CD4-positive, alpha-beta T cell (primary cell): ENCODE data around the gene USP2. TPM values are rescaled to one million over a fixed set of nuclear protein-coding genes. Genes with fewer than 3 reads are reported as not detected.
A peak's percentile ranks its signal among the peaks of the same experiment; 100 is the strongest.

Source experiments
- ATAC-seq: fragments of 200-7000 bp; cut with Tn5 transposase; one replicate; pipeline ENCODE4 v1.10.0; 2022; ENCODE audit warnings: mild to moderate bottlenecking; ENCODE audit not compliant: poor library complexity
- CTCF ChIA-PET: fragments of 350-600 bp; sonication (Branson Sonifier 250); formaldehyde crosslinking; loops from one replicate; lab custom pipeline; 2021; ENCODE audit warnings: antibody characterized with exemption, inconsistent platforms; lab: Charles Lee
- POLR2A ChIA-PET: fragments of 350-600 bp; sonication (Branson Sonifier 250); formaldehyde crosslinking; loops from one replicate; lab custom pipeline; 2021; ENCODE audit warnings: antibody characterized with exemption, inconsistent platforms; lab: Charles Lee
- DNase-seq, 14 experiments: peaks; one replicate each; pipeline ENCODE4 v3.0.0-alpha.2; 2013 to 2020; ENCODE audit warnings: mixed read lengths in 2 of 14
- H3K27ac ChIP-seq, 2 donors: one replicate each; pipeline versions ENCODE4 v1.5.1 to v1.7.0; 2013; ENCODE audit warnings: low read length in 2 of 2, low read depth in 1 of 2, mild to moderate bottlenecking in 1 of 2
- H3K27me3 ChIP-seq, 2 experiments: 1 replicate in 1 of 2; 2 replicates in 1 of 2; pipeline versions ENCODE4 v1.6.1 to v1.7.0; 2013; ENCODE audit warnings: low read length in 2 of 2, control low read depth in 1 of 2, mild to moderate bottlenecking in 1 of 2, moderate library complexity in 1 of 2; ENCODE audit not compliant: insufficient read depth in 2 of 2, control insufficient read depth in 1 of 2
- H3K36me3 ChIP-seq: one replicate; pipeline ENCODE4 v1.6.1; 2013; ENCODE audit warnings: low read length, control low read depth; ENCODE audit not compliant: insufficient read depth
- H3K4me1 ChIP-seq: one replicate; pipeline ENCODE4 v1.6.1; 2013; ENCODE audit warnings: low read length, control low read depth; ENCODE audit not compliant: insufficient read depth
- H3K4me3 ChIP-seq: one replicate; pipeline ENCODE4 v1.5.1; 2013; ENCODE audit warnings: mild to moderate bottlenecking, low read length, moderate library complexity
- H3K9me3 ChIP-seq, 2 experiments: 1 replicate in 1 of 2; 2 replicates in 1 of 2; pipeline versions ENCODE4 v1.6.1 to v1.7.0; 2013; ENCODE audit warnings: low read length in 2 of 2, mild to moderate bottlenecking in 2 of 2, control low read depth in 1 of 2, moderate library complexity in 1 of 2; ENCODE audit not compliant: control insufficient read depth in 1 of 2, insufficient read depth in 1 of 2
- H3K27ac Mint-ChIP-seq: one replicate; pipeline ENCODE4 v1.8.0; 2020; ENCODE audit warnings: mixed read lengths
- H3K27me3 Mint-ChIP-seq: one replicate; pipeline ENCODE4 v1.8.0; 2021; ENCODE audit warnings: mixed read lengths
- H3K36me3 Mint-ChIP-seq: one replicate; pipeline ENCODE4 v1.8.0; 2021; ENCODE audit warnings: low read depth, mixed read lengths
- H3K4me1 Mint-ChIP-seq: one replicate; pipeline ENCODE4 v1.8.0; 2021; ENCODE audit warnings: low read depth, mixed read lengths
- H3K4me3 Mint-ChIP-seq: one replicate; pipeline ENCODE4 v1.8.0; 2020; ENCODE audit warnings: mild to moderate bottlenecking, mixed read lengths
- H3K9me3 Mint-ChIP-seq: one replicate; pipeline ENCODE4 v1.8.0; 2020; ENCODE audit warnings: mixed read lengths
- intact Hi-C, 2 experiments: fragments of 100-400 bp; cut with DNase I in 1 of 2; cut with micrococcal nuclease in 1 of 2; formaldehyde crosslinking; loops; one replicate each; pipeline versions ENCODE4 v1.15.1 to v1.9.0; 2023 to 2025; cut with DNase I, micrococcal nuclease
- total RNA-seq, 174 experiments: library from RNA in 2 of 174; stranded (reverse) in 2 of 174; gene quantifications; one replicate each; pipeline ENCODE4 v1.2.3 and lab custom pipeline; 2021 to 2026
- TF ChIP-seq, protein P1 (sequence below): fragments of 200-600 bp; IDR thresholded peaks from one replicate; pipeline ENCODE4 v1.8.0; 2022; ENCODE audit warnings: antibody characterized with exemption, mild to moderate bottlenecking

USP2 gene
- total RNA-seq, 2 experiments from 2014 or later: 2.0 to 2.6 TPM

DNA sequence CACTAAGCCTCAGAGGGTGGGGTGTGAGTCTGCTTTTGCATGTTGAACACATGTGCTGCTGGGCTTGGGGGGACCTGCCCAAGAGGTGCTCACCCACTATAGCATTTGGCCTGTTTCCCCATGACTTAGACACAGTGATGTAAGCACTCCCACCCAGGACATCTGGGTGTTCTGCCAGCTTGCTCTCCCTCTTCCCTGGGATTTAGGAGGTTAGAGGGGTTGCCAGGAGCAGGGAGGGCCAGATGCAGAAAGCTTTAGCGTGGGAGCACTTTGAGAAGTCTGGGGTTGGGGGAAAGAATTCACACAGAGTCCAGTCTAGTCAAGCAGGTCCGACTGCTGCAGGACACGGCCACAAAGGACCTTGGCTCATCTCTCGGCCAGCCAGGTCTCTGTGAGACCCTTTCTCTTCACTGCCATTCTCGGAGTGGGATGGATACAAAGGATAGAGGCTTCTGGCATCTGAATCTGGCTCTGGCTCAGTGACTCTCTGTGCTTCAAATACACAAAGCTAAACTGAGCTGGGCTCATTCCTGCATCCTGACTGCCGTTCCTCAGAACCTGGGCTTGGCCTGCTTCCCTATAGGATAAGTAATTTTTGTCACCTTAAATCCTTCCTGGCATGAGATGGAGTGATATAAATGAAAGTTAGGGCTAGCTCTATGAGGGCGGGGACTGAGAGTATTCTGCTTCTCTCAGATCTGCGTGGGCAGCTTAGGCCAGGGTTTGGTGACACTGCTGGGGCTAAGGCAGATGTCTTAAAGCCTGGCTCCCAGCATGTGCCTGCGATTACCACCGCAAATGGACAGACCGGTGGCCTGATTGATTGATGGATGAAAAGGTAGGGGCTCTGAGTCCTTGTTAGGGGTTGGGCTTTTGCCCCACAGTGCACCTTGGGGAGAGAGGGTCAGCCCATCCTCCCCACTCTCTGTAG, 14.5 kb downstream of the USP2 start:
- intact Hi-C loops: no loop called here
- no peaks in the 10 kb centered on the region for H3K36me3 Mint-ChIP-seq
- CTCF ChIA-PET: interaction anchor here (3.6 kb wide), 1 partner anchor 11 kb away, joined by 20 read pairs; no protein-coding TSS in a partner anchor
- H3K27ac ChIP-seq: no peak overlapping the region
- no peaks in the 10 kb centered on the region for H3K9me3 Mint-ChIP-seq
- H3K36me3 ChIP-seq: no peaks in the 10 kb centered on the region
- peaks cover 42 to 62% of the 10 kb centered on the region in 2 experiments for H3K27me3 ChIP-seq
- no peaks in the 10 kb centered on the region for H3K9me3 ChIP-seq
- peaks cover 86% of the 10 kb centered on the region for H3K27me3 Mint-ChIP-seq
- no peak overlapping the region for H3K27ac Mint-ChIP-seq
- H3K4me1 ChIP-seq: peaks cover 22% of the 10 kb centered on the region
- TF ChIP-seq, protein P1, sequence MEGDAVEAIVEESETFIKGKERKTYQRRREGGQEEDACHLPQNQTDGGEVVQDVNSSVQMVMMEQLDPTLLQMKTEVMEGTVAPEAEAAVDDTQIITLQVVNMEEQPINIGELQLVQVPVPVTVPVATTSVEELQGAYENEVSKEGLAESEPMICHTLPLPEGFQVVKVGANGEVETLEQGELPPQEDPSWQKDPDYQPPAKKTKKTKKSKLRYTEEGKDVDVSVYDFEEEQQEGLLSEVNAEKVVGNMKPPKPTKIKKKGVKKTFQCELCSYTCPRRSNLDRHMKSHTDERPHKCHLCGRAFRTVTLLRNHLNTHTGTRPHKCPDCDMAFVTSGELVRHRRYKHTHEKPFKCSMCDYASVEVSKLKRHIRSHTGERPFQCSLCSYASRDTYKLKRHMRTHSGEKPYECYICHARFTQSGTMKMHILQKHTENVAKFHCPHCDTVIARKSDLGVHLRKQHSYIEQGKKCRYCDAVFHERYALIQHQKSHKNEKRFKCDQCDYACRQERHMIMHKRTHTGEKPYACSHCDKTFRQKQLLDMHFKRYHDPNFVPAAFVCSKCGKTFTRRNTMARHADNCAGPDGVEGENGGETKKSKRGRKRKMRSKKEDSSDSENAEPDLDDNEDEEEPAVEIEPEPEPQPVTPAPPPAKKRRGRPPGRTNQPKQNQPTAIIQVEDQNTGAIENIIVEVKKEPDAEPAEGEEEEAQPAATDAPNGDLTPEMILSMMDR: no peak
- DNase-seq (no peak), ATAC-seq (no peak)
- H3K4me3 Mint-ChIP-seq: no peak overlapping the region
- H3K4me3 ChIP-seq: no peak overlapping the region
- peaks cover 14% of the 10 kb centered on the region for H3K4me1 Mint-ChIP-seq
- POLR2A ChIA-PET: no interaction called here

DNA sequence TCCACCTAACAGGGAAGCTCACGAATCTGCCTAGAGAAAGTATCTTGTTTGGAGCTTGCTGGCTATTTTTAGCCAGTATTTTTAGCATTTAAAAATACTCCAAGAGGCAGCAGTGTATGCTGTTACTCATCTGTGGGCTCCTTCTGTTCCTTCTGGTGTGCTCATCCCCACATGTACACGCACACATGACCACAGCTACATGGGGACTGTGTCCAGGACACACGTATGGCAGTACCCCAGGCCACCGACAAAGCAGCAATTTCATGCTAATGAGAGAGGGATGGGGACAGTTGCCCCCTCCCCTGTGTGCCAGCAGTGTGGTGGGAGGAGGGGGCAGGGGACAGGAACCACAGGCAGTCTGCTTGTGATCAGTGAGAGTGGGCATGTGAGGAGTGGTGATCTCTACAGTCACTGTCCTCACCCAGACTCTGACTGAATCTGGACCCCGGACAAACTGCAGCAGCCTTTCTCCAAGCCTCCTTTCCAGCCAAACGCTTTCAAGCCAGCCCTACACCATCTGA, 16.4 kb downstream of the USP2 start:
- H3K4me1 Mint-ChIP-seq: peaks cover 14% of the 10 kb centered on the region
- no peak for ATAC-seq
- intact Hi-C loops: no loop called here

DNA sequence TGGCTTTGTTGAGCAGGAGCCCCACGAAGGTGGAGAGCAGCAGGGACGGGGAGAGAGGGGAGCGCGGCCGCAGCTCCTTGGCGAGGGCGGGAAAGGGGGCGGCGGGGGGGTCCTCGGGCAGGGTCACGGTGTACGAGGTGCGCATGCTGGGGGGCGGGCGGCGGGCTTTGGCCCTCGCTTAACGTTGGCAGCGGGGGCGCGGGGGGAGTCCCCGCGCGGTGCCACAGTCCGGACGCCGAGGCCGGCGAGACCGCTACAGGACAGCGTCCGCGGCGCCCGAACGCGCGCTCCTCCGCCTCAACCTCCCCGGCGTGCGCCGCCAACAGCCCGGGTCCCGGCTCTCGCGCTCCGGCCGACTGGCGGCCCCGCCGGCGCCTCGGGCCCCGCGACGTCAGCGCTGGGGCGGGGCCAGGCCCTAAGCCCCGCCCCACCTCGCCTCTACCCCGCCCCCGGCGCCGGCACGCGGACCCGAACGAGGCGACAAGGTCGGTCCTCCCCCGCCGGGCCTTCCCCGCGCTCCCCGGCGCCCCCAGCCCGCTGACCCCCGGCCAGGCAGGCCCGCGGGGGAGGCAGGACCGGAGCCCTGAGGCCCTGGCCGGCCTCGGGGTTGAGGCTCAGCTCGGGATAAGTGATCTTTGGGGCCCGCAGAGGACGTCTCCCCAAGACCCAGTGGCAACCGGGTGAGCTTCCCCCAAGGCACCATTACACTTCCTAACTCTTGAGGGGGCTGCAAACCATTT, 17.5 kb downstream of the USP2 start:
- Mint-ChIP-seq H3K27me3 (peaks cover 65% of the 10 kb centered on the region), H3K36me3 (no peaks in the 10 kb centered on the region), H3K4me3 (peak overlapping the region; percentile 87), H3K27ac (no peak overlapping the region), H3K4me1 (peaks cover 14% of the 10 kb centered on the region), H3K9me3 (no peaks in the 10 kb centered on the region)
- peaks cover 18% of the 10 kb centered on the region for H3K4me1 ChIP-seq
- no peaks in the 10 kb centered on the region for H3K36me3 ChIP-seq
- ChIA-PET POLR2A (no interaction called here), CTCF (interaction anchor here (0.8 to 1.7 kb wide), 4 partner anchors 8 to 26 kb away, joined by 3 to 9 read pairs (median 5); partner anchors contain the start of gene USP2)
- peak; percentile 89 for ATAC-seq
- DNase-seq: peak in 11 of 14 experiments; percentile 23 to 78 (median 53)
- intact Hi-C loops: no loop called here
- H3K27ac ChIP-seq: no peak overlapping the region
- no peaks in the 10 kb centered on the region for H3K9me3 ChIP-seq
- TF ChIP-seq, protein P1: no peak
- peaks cover 42 to 63% of the 10 kb centered on the region in 2 experiments for H3K27me3 ChIP-seq
- H3K4me3 ChIP-seq: peak overlapping the region; percentile 16

More for the DNA sequence above, 16.4 kb downstream of the USP2 start:
- Mint-ChIP-seq H3K27ac (no peak overlapping the region), H3K9me3 (no peaks in the 10 kb centered on the region), H3K27me3 (peaks cover 75% of the 10 kb centered on the region), H3K36me3 (no peaks in the 10 kb centered on the region), H3K4me3 (peak overlapping the region; percentile 87)
- POLR2A ChIA-PET: no interaction called here
- H3K36me3 ChIP-seq: no peaks in the 10 kb centered on the region
- DNase-seq: no peak
- H3K27me3 ChIP-seq: peaks cover 42 to 68% of the 10 kb centered on the region in 2 experiments
- no peaks in the 10 kb centered on the region for H3K9me3 ChIP-seq
- CTCF ChIA-PET: interaction anchor here (1.0 to 1.7 kb wide), 3 partner anchors 9 to 27 kb away, joined by 3 to 9 read pairs (median 6); no protein-coding TSS in a partner anchor
- H3K4me1 ChIP-seq: peaks cover 18% of the 10 kb centered on the region
- no peak overlapping the region for H3K4me3 ChIP-seq
- H3K27ac ChIP-seq: no peak overlapping the region
- TF ChIP-seq, protein P1: no peak
